Fibroblast of pulmonary artery (primary cell): ENCODE results near the gene KRAS.
"Not testable (repeated sequence)": the region's sequence is repeated elsewhere in the genome, so short reads cannot be mapped to it uniquely, and the experiment has no call there.

Experiments used
- DNase-seq: peaks from one replicate; pipeline ENCODE4 v3.0.0-alpha.2; 2010; ENCODE audit warnings: low read depth
- H3K4me3 ChIP-seq: replicated peaks from 2 replicates; pipeline ENCODE4 v1.5.1; 2011; ENCODE audit warnings: low read depth, mild to moderate bottlenecking, control low read depth, low read length, moderate library complexity
- CTCF ChIP-seq: IDR thresholded peaks from 2 replicates; pipeline ENCODE4 v1.5.1; 2011; ENCODE audit warnings: mild to moderate bottlenecking, control low read depth, low read length, inconsistent platforms; ENCODE audit errors: missing control alignments

The KRAS gene

GRCh38 chr12:25250744-25251730, at the start of gene KRAS:
KRAS (minus strand) TSS chr12:25250929.
- peak; percentile 99 for DNase-seq
- no peak for TF ChIP-seq CTCF
- peak within 1 kb of the TSS; percentile 94 for H3K4me3 ChIP-seq

- DNase-seq = no peak
- H3K4me3 ChIP-seq = no peak overlapping the region
- TF ChIP-seq CTCF = no peak
These were observed 45.7 kb upstream of the KRAS start for GRCh38 chr12:25296381-25296780.

- no peak for DNase-seq
- no peak for TF ChIP-seq CTCF
- H3K4me3 ChIP-seq = no peak overlapping the region
These were observed 44.6 kb upstream of the KRAS start for GRCh38 chr12:25295361-25295760.

GRCh38 chr12:25293653-25294052, 42.9 kb upstream of the KRAS start:
- DNase-seq = no peak
- no peak overlapping the region for H3K4me3 ChIP-seq
- no peak for TF ChIP-seq CTCF

- H3K4me3 ChIP-seq, DNase-seq: not testable (repeated sequence)
These were observed 42.1 kb upstream of the KRAS start for GRCh38 chr12:25292810-25293221.

- no peak for TF ChIP-seq CTCF
- DNase-seq = no peak
These were observed 36.9 kb upstream of the KRAS start for GRCh38 chr12:25287610-25288009.

GRCh38 chr12:25286837-25287236, 36.1 kb upstream of the KRAS start:
- no peak for DNase-seq
- no peak overlapping the region for H3K4me3 ChIP-seq
- TF ChIP-seq CTCF = no peak

More at GRCh38 chr12:25287610-25288009, 36.9 kb upstream of the KRAS start:
- no peak overlapping the region for H3K4me3 ChIP-seq
